ENCODE measurements around the gene PRRC2C. TPM values are rescaled to one million over a fixed set of nuclear protein-coding genes. Genes with fewer than 3 reads are reported as not detected.
"Not testable (repeated sequence)": the region's sequence is repeated elsewhere in the genome, so short reads cannot be mapped to it uniquely, and the experiment has no call there.

Gene PRRC2C
- polyA plus RNA-seq, 2 of the 4 experiments (the other 2 are of a cell fraction) = 50.3 to 96.3 TPM

GRCh38 chr1:171485375-171486047 is at the start of gene PRRC2C (continued):
- peak; percentile 49 to 67 for TF ChIP-seq RAD21 (conservative IDR thresholded peaks at IDR 0.05 in 1 of 2, IDR thresholded peaks at IDR 0.05 in 1 of 2)

GRCh38 chr1:171438441-171438840 is 46.9 kb upstream of the PRRC2C start:
- peaks cover 38% of the 10 kb centered on the region for H3K4me1 ChIP-seq
- ChIA-PET CTCF (interaction anchor here (2.5 kb wide), 1 partner anchor 47 kb away, joined by 9 read pairs; the partner anchor contains the start of gene PRRC2C), POLR2A (interaction anchor here (1.0 kb wide), 1 partner anchor 47 kb away, joined by 4 read pairs; the partner anchor contains the start of gene PRRC2C)
- DNase-seq (ENCODE audit: low read depth in 1 of 2, low spot score in 1 of 2) (peak; percentile 47 to 84), FAIRE-seq (no peak), ATAC-seq (peak; percentile 88 to 92)
- peak overlapping the region; percentile 53 to 70 for H3K27ac ChIP-seq
- WGBS (ENCODE audit: missing lambda C conversion rate) = 0% methylated on average over 2 of the region's 2 CpGs
- no peak for TF ChIP-seq FOSL2 (IDR thresholded peaks at IDR 0.05)
- TF ChIP-seq FOSL2 (CRISPR knock-in tag; IDR thresholded peaks at IDR 0.05) = peak; percentile 58
- no peak for TF ChIP-seq HOXB13 (CRISPR knock-in tag; IDR thresholded peaks at IDR 0.05; ENCODE audit: low read depth)
- TF ChIP-seq ZSCAN20 (CRISPR knock-in tag; IDR thresholded peaks at IDR 0.05) = 0 out of 2 replicates have a peak, but pooled peaks have one; percentile 35
- TF ChIP-seq JUNB (IDR thresholded peaks at IDR 0.05) = peak; percentile 36; the same call in 1 of the 2 replicates
- peak; percentile 76 for TF ChIP-seq MAFK (IDR thresholded peaks at IDR 0.05; ENCODE audit: partially characterized antibody)
- no peak for TF ChIP-seq RARB (CRISPR knock-in tag; IDR thresholded peaks at IDR 0.05)
- peak overlapping the region; percentile 6; the same call in 2 of the 3 replicates for H3K4me2 ChIP-seq
- no peaks in the 10 kb centered on the region for H3K9me3 ChIP-seq
- H3K4me3 ChIP-seq = no peak overlapping the region

- H3K27ac ChIP-seq; H3K4me2 ChIP-seq; ATAC-seq; DNase-seq (ENCODE audit: low read depth in 1 of 2, low spot score in 1 of 2); H3K4me3 ChIP-seq; POLR2A ChIA-PET; FAIRE-seq; H3K9me3 ChIP-seq: not testable (repeated sequence)
- H3K4me1 ChIP-seq = peaks cover 21% of the 10 kb centered on the region
- 84% methylated on average over 3 of the region's 3 CpGs for WGBS (ENCODE audit: missing lambda C conversion rate)
- CTCF ChIA-PET = interaction anchor here (0.8 to 1.2 kb wide), 2 partner anchors 45 to 126 kb away, joined by 4 read pairs; partner anchors contain the start of genes FMO4 and PRRC2C
Measured at GRCh38 chr1:171440201-171440600, 45.1 kb upstream of the PRRC2C start.

- H3K9me3 ChIP-seq, ATAC-seq, POLR2A ChIA-PET, FAIRE-seq, CTCF ChIA-PET, H3K4me2 ChIP-seq, H3K4me3 ChIP-seq: not testable (repeated sequence)
- Histone ChIP-seq H3K4me1 (peaks cover 15% of the 10 kb centered on the region), H3K27ac (0 out of 6 replicates have a peak overlapping the region, but pooled peaks of 1 of the 2 experiments have one; percentile 44)
- peak in 1 of 2 experiments; percentile 50 for DNase-seq (ENCODE audit: low read depth in 1 of 2, low spot score in 1 of 2)
- 0 out of 2 replicates have a peak, but pooled peaks have one; percentile 31 for TF ChIP-seq FOSL2 (IDR thresholded peaks at IDR 0.05)
- peak; percentile 78 for TF ChIP-seq FOSL2 (CRISPR knock-in tag; IDR thresholded peaks at IDR 0.05)
- 51% methylated on average over 5 of the region's 5 CpGs for WGBS (ENCODE audit: missing lambda C conversion rate)
Measured at GRCh38 chr1:171441278-171441895, 43.9 kb upstream of the PRRC2C start.

GRCh38 chr1:171446386-171446785 is 38.9 kb upstream of the PRRC2C start:
- ATAC-seq (no peak), DNase-seq (ENCODE audit: low read depth in 1 of 2, low spot score in 1 of 2) (no peak), FAIRE-seq (no peak)
- CTCF ChIA-PET = interaction anchor here (1.2 kb wide), 1 partner anchor 12 kb away, joined by 3 read pairs; no protein-coding TSS in a partner anchor
- POLR2A ChIA-PET = no interaction called here
- H3K4me1 ChIP-seq = no peaks in the 10 kb centered on the region
- no peak overlapping the region for H3K4me2 ChIP-seq
- TF ChIP-seq SREBF2 (IDR thresholded peaks at IDR 0.05) = no peak
- no peak for TF ChIP-seq HEYL (CRISPR knock-in tag; IDR thresholded peaks at IDR 0.05)
- TF ChIP-seq POLR2A (IDR thresholded peaks at IDR 0.05; ENCODE audit: low read length) = no peak
- no peak for TF ChIP-seq RAD21 (conservative IDR thresholded peaks at IDR 0.05 in 1 of 2, IDR thresholded peaks at IDR 0.05 in 1 of 2)
- TF ChIP-seq NPAS2 (CRISPR knock-in tag; IDR thresholded peaks at IDR 0.05; ENCODE audit: borderline replicate concordance) = no peak
- TF ChIP-seq BHLHE40 (IDR thresholded peaks at IDR 0.05; ENCODE audit: low read depth, low read length) = no peak
- TF ChIP-seq ZC3H11A (IDR thresholded peaks at IDR 0.05) = no peak
- TF ChIP-seq PBX3 (IDR thresholded peaks at IDR 0.05) = no peak
- TF ChIP-seq FOXS1 (CRISPR knock-in tag; IDR thresholded peaks at IDR 0.05) = no peak
- TF ChIP-seq ESRRA (IDR thresholded peaks at IDR 0.05; ENCODE audit: borderline replicate concordance, low read length) = no peak
- H3K4me3 ChIP-seq = no peak overlapping the region
- H3K27ac ChIP-seq = no peak overlapping the region
- H3K9me3 ChIP-seq = no peaks in the 10 kb centered on the region

Measured in A549 (cell line).